HL-60 (cell line): Measurements from ENCODE around the gene IL2RA.

Source experiments
- DNase-seq, 2 experiments: peaks; one replicate each; pipeline ENCODE4 v3.0.0-alpha.2; 2010 to 2020; ENCODE audit warnings: low read depth in 1 of 2, low spot score in 1 of 2
- H3K27ac ChIP-seq: fragments of 250-450 bp; sonication (Bioruptor Pico); replicated peaks from 2 replicates; pipeline ENCODE4 v1.5.1; 2020; ENCODE audit warnings: mild to moderate bottlenecking, moderate library complexity
- H3K27me3 ChIP-seq: fragments of 250-450 bp; sonication (Bioruptor Pico); 2 replicates; pipeline ENCODE4 v1.5.1; 2021; ENCODE audit warnings: mild to moderate bottlenecking, moderate library complexity; ENCODE audit not compliant: insufficient read depth, poor library complexity, severe bottlenecking
- H3K4me3 ChIP-seq: replicated peaks from 2 replicates; pipeline ENCODE4 v1.5.1; 2011; ENCODE audit warnings: mild to moderate bottlenecking, control low read depth, low read length; ENCODE audit not compliant: insufficient read depth
- CTCF ChIP-seq: IDR thresholded peaks from one replicate; pipeline ENCODE4 v1.5.1; 2011; ENCODE audit warnings: low read length, control low read depth, inconsistent platforms; ENCODE audit not compliant: insufficient read depth
- GABPA ChIP-seq: IDR thresholded peaks from 2 replicates; pipeline ENCODE4 v1.6.1; 2012; ENCODE audit warnings: low read depth
- POLR2AphosphoS5 ChIP-seq: IDR thresholded peaks from 2 replicates; pipeline ENCODE4 v1.6.1; 2012; ENCODE audit warnings: low read depth
- REST ChIP-seq: IDR thresholded peaks from 2 replicates; pipeline ENCODE4 v1.6.1; 2012; ENCODE audit warnings: low read depth; ENCODE audit not compliant: insufficient replicate concordance
- SPI1 ChIP-seq: IDR thresholded peaks from 2 replicates; pipeline ENCODE4 v1.6.1; 2012; ENCODE audit warnings: low read depth, mild to moderate bottlenecking, borderline replicate concordance

Gene IL2RA

GRCh38 chr10:6069081-6069931 lies 7.1 kb upstream of the IL2RA start:
- DNase-seq: no peak
- no peak for TF ChIP-seq GABPA
- TF ChIP-seq SPI1: no peak
- no peak for TF ChIP-seq POLR2AphosphoS5
- no peak for TF ChIP-seq REST
- TF ChIP-seq CTCF: no peak
- Histone ChIP-seq H3K4me3 (no peak overlapping the region), H3K27me3 (no peaks in the 10 kb centered on the region), H3K27ac (no peak overlapping the region)

- no peaks in the 10 kb centered on the region for H3K27me3 ChIP-seq
- H3K27ac ChIP-seq: no peak overlapping the region; the same call in 1 of the 2 replicates
- DNase-seq: peak in 1 of 2 experiments; percentile 72
- TF ChIP-seq REST (no peak), SPI1 (peak; percentile 96)
- H3K4me3 ChIP-seq: no peak overlapping the region
Observed at GRCh38 chr10:6068422-6068821, 6.3 kb upstream of the IL2RA start.

- H3K27ac ChIP-seq: no peak overlapping the region; the same call in 1 of the 2 replicates
- no peak for DNase-seq
- no peak overlapping the region for H3K4me3 ChIP-seq
- TF ChIP-seq GABPA (no peak), SPI1 (no peak), POLR2AphosphoS5 (no peak), REST (no peak), CTCF (no peak)
- no peaks in the 10 kb centered on the region for H3K27me3 ChIP-seq
Observed at GRCh38 chr10:6068006-6068405, 5.8 kb upstream of the IL2RA start.
